Suprapubic skin (tissue), 4 donors: ENCODE results near the gene MLH3.

Experiments
- CTCF ChIP-seq, 2 donors: fragments of 200-600 bp in 1 of 2; fragments of 450-650 bp in 1 of 2; sonication (generic) in 1 of 2; IDR thresholded peaks; one replicate each; pipeline ENCODE4 v1.5.1; 2016 to 2019; ENCODE audit warnings: antibody characterized with exemption in 2 of 2, mild to moderate bottlenecking in 1 of 2, moderate library complexity in 1 of 2
- EP300 ChIP-seq: sonication (generic); formaldehyde crosslinking; IDR thresholded peaks from one replicate; pipeline ENCODE4 v1.6.1; 2017; ENCODE audit warnings: antibody characterized with exemption
- POLR2A ChIP-seq, 2 donors: fragments of 450-650 bp; IDR thresholded peaks; one replicate each; pipeline ENCODE4 v1.6.1; 2017; ENCODE audit warnings: antibody characterized with exemption in 2 of 2, mild to moderate bottlenecking in 2 of 2, moderate library complexity in 2 of 2
- POLR2AphosphoS5 ChIP-seq, 3 donors: sonication (generic); formaldehyde crosslinking; IDR thresholded peaks; one replicate each; pipeline ENCODE4 v1.6.1; 2017; ENCODE audit warnings: antibody characterized with exemption in 3 of 3

DNA sequence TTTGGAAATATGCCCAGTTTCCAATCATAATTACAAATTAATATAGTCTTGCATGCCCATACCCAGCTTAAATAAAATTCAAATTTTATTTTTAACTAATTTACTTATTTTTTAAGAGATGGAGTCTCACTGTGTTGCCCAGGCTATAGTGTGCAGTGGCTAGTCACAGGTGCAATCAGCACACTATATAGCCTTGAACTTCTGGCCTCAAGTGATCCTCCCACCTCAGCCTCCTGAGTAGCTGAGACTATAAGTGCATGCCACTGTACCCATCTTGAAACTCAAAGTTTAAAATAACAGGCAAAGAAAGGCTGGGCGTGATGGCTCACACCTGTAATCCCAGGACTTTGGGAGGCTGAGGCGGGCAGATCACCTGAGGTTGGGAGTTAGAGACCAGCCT lies 10.3 kb downstream of the MLH3 start:
- no peak for TF ChIP-seq POLR2AphosphoS5 (IDR thresholded peaks at IDR 0.05)
- TF ChIP-seq CTCF (IDR thresholded peaks at IDR 0.05): no peak
- no peak for TF ChIP-seq POLR2A (IDR thresholded peaks at IDR 0.05)
- no peak for TF ChIP-seq EP300
